NB4 (cell line): ENCODE measurements around the gene TRIM62.

Experiments
- MYC ChIP-seq: IDR thresholded peaks from 2 replicates; pipeline ENCODE4 v1.6.1; 2011; ENCODE audit warnings: low read depth, low read length
- POLR2A ChIP-seq: IDR thresholded peaks from 2 replicates; pipeline ENCODE4 v1.6.1; 2011; ENCODE audit warnings: mild to moderate bottlenecking; ENCODE audit not compliant: insufficient read length; ENCODE audit errors: extremely low read depth
- TF ChIP-seq, protein P1 (sequence below): IDR thresholded peaks from one replicate; pipeline ENCODE4 v1.5.1; 2012; ENCODE audit warnings: low read depth, low read length
- TF ChIP-seq, protein P2 (sequence below): IDR thresholded peaks from 2 replicates; pipeline ENCODE4 v1.6.1; 2011; ENCODE audit warnings: low read depth, low read length

DNA sequence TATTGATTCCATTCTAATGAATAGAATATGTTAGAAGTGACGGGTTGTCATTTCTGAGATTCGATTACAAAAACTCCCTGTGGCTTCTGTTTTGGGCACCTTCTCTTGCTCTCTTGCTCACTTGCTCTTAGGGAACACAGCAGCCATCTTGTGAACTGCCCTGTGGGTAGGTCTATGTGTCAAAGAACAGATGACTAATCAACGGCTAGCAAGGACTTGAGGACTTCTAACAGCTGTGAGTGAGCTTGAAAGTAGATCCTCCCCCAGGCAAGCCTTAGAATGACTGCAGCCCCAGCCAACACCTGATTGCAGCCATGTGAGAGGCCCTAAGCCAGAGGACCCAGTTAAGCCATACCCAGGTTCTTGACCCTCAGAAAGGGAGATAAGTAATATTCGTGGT is 51.5 kb downstream of the TRIM62 start:
- TF ChIP-seq POLR2A = no peak
- TF ChIP-seq, protein P1, sequence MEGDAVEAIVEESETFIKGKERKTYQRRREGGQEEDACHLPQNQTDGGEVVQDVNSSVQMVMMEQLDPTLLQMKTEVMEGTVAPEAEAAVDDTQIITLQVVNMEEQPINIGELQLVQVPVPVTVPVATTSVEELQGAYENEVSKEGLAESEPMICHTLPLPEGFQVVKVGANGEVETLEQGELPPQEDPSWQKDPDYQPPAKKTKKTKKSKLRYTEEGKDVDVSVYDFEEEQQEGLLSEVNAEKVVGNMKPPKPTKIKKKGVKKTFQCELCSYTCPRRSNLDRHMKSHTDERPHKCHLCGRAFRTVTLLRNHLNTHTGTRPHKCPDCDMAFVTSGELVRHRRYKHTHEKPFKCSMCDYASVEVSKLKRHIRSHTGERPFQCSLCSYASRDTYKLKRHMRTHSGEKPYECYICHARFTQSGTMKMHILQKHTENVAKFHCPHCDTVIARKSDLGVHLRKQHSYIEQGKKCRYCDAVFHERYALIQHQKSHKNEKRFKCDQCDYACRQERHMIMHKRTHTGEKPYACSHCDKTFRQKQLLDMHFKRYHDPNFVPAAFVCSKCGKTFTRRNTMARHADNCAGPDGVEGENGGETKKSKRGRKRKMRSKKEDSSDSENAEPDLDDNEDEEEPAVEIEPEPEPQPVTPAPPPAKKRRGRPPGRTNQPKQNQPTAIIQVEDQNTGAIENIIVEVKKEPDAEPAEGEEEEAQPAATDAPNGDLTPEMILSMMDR = no peak
- TF ChIP-seq, protein P2, sequence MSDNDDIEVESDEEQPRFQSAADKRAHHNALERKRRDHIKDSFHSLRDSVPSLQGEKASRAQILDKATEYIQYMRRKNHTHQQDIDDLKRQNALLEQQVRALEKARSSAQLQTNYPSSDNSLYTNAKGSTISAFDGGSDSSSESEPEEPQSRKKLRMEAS = no peak
- no peak for TF ChIP-seq MYC
